Cerebellar nuclear complex (tissue), 1 donor: ENCODE data around the gene NPAS4.
A peak's percentile ranks its signal among the peaks of the same experiment; 100 is the strongest.
"Not testable (repeated sequence)": the region's sequence is repeated elsewhere in the genome, so short reads cannot be mapped to it uniquely, and the experiment has no call there.

ENCODE experiments used
- DNase-seq, 2 experiments: peaks; one replicate each; lab custom pipeline; 2025; lab: John Stamatoyannopoulos, UW

The NPAS4 gene

GRCh38 chr11:66454828-66455227 lies 34.0 kb downstream of the NPAS4 start:
- DNase-seq: no peak

GRCh38 chr11:66457826-66458225 lies 37.0 kb downstream of the NPAS4 start:
- no peak for DNase-seq

- no peak for DNase-seq
Measured at GRCh38 chr11:66459138-66459778, 38.4 kb downstream of the NPAS4 start.

GRCh38 chr11:66462010-66462409 lies 41.2 kb downstream of the NPAS4 start:
- no peak for DNase-seq

GRCh38 chr11:66462911-66463310 lies 42.1 kb downstream of the NPAS4 start:
- no peak for DNase-seq

GRCh38 chr11:66464116-66464515 lies 43.3 kb downstream of the NPAS4 start:
- not testable (repeated sequence) for DNase-seq

- DNase-seq: no peak
Measured at GRCh38 chr11:66464916-66465315, 44.1 kb downstream of the NPAS4 start.

- no peak for DNase-seq
Measured at GRCh38 chr11:66465373-66466224, 44.8 kb downstream of the NPAS4 start.

GRCh38 chr11:66466225-66467033 lies 45.6 kb downstream of the NPAS4 start, which contains the start of gene PELI3:
TSS of gene PELI3 (plus strand) at chr11:66466905. CDS start at chr11:66468129, 1,224 bp downstream.
- peak; percentile 46 to 66 for DNase-seq

GRCh38 chr11:66467034-66467659 lies 46.3 kb downstream of the NPAS4 start:
- DNase-seq: no peak

GRCh38 chr11:66467756-66468155 lies 46.9 kb downstream of the NPAS4 start:
- DNase-seq: no peak

GRCh38 chr11:66468691-66469090 lies 47.9 kb downstream of the NPAS4 start:
- no peak for DNase-seq

GRCh38 chr11:66469441-66469840 lies 48.6 kb downstream of the NPAS4 start:
- no peak for DNase-seq

GRCh38 chr11:66470015-66470414 lies 49.2 kb downstream of the NPAS4 start:
- DNase-seq: no peak

GRCh38 chr11:66471142-66471541 lies 50.3 kb downstream of the NPAS4 start:
- DNase-seq: no peak

- DNase-seq: no peak
Measured at GRCh38 chr11:66472054-66472453, 51.2 kb downstream of the NPAS4 start.

GRCh38 chr11:66473167-66473566 lies 52.3 kb downstream of the NPAS4 start:
- no peak for DNase-seq

- no peak for DNase-seq
Measured at GRCh38 chr11:66473608-66474515, 53.0 kb downstream of the NPAS4 start.

- DNase-seq: no peak
Measured at GRCh38 chr11:66475349-66476172, 54.7 kb downstream of the NPAS4 start.
